Stimulated activated CD4-positive, alpha-beta T cell treated with anti-CD3 and anti-CD28 coated beads, Interleukin-15, amount 100 ng/mL, for 48 hours (primary cell): Measurements from ENCODE around the gene BST2.
A peak's percentile ranks its signal among the peaks of the same experiment; 100 is the strongest.

Source experiments
- DNase-seq, 2 donors: peaks; one replicate each; pipeline ENCODE4 v3.0.0-alpha.2; 2020; ENCODE audit warnings: low read depth in 2 of 2

Gene BST2

DNA sequence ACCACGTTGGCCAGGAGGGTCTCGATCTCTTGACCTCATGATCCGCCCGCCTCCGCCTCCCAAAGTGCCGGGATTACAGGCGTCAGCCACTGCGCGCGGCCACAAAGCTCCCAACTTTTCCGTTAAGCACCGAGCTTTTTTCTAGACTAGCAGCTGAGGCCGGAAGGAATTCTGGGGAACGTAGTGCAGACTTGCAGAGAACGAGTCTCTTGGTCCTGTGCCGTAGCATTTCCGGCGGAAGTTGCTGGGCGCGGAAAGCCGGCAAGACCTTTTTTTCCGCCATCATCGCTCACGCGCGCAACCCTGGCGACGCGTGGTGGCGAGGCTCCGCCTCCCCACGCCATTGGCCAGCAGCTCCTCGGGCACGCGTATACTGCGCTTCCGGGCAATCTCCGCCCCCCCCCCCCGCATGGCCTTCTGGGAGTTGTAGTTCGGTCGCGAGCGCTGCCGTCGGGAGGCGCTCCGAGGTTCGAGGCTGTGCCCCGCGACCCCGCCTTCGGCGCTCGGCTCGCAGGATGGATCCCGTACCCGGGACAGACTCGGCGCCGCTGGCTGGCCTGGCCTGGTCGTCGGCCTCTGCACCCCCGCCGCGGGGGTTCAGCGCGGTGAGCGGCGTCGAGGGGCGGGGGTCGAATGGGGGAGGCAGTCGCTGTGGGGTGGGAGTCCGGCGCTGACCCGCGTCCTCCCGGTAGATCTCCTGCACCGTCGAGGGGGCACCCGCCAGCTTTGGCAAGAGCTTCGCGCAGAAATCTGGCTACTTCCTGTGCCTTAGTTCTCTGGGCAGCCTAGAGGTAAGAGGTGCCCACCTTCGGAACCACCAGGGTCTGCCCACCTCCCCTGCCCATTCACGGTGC, 14.4 kb upstream of the BST2 start, which contains the start of gene MVB12A:
MVB12A (plus strand) TSS at position 427 of the 854 bp plus-strand sequence; CDS start at position 516, 89 bp downstream.
- peak; percentile 91 to 92 for DNase-seq

DNA sequence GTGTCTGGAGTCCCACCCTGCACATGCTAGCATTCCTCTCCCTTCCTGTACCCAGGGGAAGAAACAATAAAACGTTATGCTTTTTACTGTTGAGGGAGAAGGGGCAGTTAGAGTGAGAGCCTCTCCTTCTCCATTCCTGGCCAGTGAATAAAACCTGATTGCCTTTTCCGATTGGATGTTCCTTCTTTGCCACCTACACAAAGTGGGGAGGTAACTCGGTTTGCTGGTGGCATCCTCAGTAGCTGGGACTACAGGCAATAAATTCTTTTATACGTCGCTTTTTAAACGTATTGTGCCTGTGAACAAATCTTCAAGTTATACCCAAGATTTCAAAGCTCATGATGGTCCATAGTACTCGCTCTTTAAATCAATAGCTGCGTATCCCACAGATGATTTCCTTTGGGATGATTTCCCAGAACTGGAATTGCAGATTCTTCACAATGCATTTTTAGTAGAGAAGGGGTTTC, 13.8 kb upstream of the BST2 start:
- no peak for DNase-seq

DNA sequence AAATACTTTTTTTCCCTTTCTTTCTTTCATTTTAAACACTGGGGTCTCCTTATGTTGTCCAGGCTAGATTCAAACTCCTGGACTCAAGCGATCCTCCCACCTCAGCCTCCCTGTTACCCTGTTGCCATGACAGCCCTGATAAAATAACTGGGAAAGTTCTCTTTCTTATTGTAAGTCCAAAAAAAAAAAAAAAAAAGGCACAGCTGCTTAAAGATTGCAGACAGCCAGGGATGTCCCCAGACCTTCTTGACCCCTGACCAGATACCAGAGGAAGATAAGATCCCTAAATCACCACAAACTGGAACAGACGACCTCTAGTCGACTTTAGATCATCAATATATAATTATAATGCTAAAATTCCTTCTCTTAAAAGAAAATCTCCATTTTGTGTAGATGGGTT, 13.3 kb upstream of the BST2 start:
- DNase-seq = no peak

DNA sequence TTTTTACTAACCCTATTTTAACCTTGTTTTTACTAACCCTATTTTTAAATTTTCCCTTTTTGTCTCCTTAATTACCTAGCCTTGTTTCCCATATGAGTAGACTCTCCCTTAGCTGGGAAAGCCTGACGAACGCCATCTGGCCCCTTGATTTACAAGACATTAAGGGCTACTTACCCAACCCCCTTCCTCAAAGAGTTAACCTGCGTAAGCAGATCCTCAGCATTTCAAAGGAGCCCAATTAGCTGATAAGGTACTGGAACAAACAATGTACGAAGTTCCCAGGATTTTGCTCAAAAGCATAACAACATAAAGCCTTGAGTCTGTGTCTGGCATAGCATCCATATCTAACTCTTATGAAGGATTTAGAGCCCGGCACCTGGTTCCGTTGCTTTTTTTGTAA, 9.7 kb upstream of the BST2 start:
- DNase-seq = no peak

DNA sequence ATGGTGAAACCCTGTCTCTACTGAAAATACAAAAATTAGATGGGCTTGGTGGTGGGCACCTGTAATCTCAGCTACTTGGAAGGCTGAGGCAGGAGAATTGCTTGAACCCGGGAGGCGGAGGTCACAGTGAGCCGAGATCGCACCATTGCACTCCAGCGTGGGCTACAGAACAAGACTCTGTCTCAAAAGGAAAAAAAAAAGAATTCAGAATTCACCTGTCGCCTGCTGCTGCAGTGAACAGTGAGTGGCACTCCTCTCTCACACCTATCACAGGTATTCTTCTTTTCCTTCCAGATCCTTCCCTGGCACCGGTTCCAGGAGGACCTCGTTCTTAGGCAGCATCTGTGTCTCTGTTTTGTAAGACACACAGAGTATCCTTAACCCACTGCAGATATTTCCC, 8.7 kb upstream of the BST2 start:
- DNase-seq = no peak

DNA sequence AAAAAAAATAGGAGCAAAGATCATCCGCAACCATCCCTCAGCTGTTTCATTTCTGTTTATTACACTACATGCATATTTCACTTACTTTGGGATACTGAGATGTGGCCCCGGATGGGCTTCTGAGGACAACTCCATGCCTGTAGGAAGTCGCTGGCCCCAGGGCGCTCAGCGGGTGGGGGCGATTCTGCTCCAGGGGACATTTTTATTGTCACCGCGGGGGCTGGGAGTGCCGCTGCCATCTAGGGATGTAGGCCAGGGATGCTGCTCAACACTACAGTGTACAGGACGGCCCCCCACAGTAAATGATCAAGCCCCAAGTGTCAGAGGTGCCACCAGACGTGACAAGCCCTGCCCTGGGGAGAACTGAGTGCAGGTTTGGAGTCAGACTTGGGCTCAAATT, 6.4 kb upstream of the BST2 start:
- no peak for DNase-seq

DNA sequence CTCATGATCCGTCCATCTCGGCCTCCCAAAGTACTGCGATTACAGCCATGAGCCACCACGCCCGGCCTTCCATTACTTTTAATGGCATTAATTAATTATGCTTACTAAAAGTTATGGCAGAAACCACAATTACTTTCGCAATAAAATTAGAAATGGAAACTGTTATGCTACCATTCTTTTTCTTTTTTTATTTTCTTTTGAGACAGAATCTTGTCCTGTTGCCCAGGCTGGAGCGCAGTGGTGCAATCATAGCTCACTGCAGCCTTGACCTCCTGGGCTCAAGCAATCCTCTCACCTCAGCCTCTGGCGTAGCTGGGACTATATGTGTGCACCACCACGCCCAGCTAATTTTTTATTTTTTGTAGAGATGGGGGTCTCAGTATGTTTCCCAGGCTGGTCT, 4.6 kb upstream of the BST2 start:
- no peak for DNase-seq

DNA sequence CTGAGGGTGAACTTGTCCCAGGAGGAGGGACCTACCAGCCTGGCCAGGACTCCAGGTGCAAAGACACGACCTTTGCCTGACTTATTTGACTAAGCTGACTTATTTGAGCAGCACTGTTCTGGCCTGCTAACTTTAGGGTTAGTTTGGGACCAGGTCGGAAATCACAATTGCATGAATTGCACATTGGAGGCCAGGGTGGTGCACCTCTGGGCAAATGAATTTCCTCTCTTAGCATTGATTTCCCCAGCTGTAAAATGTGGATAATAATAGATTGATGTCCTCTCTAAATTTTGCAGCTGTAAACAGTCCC, 1.4 kb upstream of the BST2 start:
- no peak for DNase-seq

DNA sequence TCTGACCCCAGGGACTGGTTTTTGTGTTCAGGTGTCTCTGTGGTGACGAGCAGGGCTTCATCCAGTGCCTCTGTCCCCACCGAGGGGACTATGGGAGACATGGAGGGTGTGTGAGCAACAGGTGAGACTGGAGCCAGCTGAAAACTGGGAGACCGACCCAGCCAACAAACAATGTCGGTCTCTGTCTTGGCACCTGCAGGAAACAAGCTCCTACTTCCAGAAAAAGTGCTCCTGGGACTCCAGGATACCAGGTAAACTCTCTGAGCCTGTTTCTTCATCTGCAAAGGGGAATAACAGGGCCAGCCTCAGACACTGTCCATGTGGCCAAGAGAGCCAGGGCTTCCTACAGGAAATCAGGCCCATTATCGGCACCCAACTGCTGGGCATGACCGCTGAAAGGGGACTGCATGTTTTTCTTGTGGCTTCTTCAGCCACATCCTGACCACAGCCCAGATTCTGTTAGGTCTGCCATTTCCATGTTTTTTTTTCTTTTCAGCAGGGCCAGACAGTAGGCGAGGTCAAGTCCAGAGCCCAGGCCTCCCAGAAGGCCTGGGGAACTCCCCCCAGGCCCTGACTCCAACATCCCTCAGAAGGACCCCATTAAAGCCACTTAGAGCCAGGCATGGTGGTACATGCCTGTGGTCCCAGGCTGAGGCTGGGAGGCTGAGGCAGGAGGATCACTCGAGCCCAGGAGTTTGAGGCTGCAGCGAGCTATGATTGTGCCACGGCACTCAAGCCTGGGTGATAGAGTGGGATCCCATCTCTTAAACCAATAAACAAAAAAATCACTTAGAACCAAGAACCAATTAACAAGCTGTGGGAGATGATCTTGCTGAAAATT, 836 bp upstream of the BST2 start:
- DNase-seq = peak in 1 of 2 donors; percentile 50

DNA sequence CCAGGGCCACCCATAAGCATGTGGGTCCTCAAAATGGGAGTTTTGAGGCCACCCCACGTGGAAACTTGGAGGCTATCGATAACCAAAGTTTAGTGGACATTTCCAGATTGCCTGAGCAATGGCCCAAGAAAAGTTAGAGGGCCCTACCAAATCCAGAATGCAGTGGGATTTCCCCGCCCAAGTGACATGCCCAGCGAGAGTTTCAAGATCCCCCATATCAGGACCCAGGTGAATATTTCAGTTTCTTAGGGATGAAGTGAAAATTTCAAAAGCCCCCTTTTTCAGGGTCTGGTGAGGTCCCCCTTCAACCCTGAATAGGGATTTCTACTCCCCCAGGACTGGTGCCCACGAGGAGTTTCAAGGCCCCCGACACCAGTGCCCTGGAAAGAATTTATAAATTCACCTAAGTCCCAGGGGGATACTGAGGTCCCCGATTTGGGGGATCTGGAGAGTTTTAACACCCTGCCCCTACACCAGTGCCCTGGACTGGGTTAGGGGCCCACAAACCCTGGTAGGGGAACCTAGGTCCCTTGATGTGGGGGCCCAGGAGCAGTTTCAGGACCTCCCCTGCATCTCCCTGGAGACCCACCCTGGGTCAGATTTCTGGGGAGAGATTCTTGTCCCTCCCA, 695 bp downstream of the BST2 start:
- no peak for DNase-seq

DNA sequence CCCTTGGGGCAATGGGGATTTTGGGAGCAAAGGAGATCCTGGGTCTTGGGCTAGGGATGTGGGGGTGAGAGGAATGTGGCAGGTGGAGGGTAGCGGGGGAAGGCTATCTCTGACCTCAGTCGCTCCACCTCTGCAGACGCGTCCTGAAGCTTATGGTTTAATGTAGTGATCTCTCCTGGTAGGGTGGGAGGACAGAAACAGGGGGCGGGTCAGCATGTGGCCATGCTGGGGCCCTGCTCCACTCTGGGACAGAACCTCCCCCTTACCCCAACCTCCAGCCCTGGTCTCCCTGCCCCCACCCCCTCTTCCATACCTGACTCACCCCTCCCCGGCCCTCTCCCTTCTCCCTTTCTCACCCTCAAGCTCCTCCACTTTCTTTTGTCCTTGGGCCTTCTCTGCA, 1.4 kb downstream of the BST2 start:
- no peak for DNase-seq

DNA sequence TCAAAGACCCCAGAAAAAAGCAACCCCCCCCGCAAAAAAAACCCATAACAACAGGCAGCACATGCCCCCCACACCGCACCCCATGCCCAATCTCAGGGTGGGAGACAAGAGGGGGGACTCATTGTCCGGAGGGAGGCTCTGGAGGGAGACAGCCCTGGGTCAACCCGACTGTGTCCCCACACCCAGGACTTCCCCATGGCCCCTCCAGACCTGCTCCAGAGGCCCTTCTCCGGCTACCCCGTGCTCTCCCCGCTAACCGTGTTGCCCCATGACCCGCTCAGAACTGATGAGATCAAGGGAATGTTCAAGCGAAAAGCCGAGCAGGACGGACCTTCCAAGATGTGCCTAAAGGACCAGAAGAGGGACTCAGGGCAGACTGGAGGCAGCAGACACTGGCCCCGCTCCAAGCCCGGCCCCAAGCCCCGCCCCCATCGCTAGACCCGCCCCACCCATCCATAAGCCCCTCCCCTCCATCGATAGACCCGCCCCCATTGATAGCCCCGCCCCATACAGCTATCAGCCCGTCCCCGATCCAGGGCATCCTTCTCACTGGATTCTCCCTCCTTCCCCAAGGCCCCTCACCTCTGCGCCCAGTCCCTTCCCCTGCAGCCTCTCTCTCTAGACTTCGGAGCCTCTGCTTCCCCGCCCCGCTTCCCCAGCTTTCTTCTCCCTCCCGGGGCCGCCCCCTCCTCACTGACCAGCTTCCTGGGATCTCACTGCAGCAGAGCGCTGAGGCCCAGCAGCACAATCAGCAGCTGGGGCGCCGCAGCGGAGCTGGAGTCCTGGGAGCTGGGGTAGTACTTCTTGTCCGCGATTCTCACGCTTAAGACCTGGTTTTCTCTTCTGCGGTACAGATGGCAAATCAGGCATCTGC, 2.2 kb downstream of the BST2 start:
- no peak for DNase-seq

DNA sequence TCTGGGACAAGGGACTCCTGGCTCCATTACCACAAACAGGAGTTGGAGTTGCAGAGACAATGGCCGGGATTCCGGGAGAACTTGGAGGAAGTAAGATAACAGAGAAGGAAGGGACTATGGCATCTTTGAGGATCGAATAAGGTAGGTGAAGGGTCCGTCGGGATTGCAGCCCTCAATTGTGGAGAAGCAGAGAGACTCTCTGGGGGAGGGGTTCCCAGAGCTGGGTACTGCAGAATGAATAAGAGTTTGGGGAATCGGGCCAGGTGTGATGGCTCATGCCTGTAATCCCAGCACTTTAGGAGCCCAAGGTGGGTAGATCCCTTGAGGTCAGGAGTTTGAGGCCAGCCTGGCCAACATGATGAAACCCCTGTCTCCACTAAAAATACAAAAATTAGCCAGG, 3.8 kb downstream of the BST2 start:
- no peak for DNase-seq

DNA sequence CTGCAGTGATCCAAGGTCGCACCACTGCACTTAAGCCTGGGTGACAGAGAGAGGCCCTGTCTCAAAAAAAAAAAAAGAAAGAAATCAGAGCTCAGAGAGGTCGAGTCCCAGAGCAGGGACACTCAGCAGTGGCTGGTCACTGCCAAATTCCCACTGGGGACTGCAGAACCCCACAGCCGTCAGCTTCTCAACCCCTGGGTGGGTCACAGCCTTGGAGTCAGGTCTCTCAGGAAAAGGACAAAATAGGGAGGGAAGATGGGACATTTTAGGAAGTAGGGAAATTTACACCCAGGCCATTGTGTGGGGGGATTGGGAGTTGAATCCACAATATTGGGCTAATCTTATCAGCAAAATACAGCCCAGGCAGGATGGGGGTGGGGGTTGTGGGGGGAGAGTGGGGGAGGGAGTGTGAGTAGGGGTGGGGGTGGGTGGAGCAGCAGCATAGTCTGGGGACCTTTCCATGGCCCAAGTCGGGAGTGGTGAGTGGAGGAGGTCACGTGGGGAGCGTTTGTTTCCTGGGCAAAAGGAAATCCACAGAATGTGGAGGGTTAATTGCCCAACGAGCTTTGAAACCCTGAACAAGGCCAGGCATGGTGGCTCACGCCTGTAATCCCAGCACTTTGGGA, 6.4 kb downstream of the BST2 start:
- DNase-seq = no peak

DNA sequence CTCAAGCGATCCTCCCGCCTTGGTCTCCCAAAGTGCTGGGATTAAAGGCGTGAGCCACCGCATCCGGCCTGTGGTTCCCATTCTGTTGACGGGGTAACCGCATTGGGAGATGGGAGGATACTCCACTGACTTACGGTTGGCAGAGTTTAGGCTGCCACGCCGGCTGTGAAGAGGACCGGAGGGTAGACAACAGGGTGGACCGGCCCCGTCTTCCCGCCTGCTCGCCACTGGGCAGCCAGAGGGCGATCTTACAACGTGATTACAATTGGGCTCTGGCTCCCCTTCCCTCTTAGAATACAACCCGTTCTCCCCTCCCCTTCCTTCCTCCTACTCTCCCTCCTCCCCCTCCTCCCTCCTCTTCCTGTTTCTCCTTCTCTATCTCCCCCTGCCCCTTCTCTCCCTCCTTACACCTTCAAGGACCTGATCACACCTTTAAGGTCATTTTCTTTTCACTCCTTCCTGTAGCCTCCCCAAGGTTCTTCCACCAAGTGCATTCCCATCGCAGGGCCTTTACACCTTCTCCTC, 10.5 kb downstream of the BST2 start:
- DNase-seq = peak; percentile 55 to 59

DNA sequence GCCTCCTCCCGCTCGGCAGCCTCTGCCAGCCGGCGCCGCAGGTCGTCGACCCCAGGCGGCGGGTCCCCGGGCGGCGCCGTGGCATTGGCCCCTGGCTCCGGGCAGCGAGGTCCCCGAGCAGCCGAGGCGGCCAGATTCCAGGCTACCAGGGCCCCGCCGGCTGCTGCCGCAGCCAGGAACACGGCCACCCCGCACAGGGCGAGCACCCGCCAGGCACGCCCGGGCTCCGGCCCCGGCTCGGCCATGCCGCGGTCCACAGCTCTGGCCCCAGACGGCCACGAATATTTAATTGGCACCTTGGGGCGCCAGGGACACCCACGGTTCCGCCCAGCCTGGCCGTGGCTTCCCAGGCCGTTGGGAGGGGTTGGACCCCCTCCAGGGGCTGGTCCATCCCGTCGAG, 11.5 kb downstream of the BST2 start, which contains the start of gene CCDC194:
CCDC194 (minus strand) TSS at position 283 of the 400 bp plus-strand sequence; CDS start at position 245, 38 bp downstream.
- DNase-seq = no peak

DNA sequence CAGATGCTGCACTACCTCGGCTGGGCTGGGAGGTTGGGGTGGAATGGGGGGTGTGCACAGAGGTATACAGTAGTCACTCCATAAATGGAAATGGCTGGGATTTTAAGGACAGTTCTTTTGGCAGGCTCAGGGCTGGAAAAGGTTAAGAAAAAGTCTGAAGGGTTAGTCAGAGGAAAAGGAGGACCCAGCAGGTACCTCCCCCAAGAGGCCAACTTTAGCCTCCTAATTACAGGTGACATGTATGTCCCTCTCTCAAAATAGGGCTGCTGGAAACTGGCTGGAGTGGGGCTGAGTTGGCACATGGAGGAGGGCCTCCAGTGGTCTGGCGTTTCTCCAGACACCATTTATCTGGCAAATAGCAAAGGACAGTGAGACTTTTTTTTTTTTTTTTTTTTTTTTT, 12.4 kb downstream of the BST2 start:
- no peak for DNase-seq

DNA sequence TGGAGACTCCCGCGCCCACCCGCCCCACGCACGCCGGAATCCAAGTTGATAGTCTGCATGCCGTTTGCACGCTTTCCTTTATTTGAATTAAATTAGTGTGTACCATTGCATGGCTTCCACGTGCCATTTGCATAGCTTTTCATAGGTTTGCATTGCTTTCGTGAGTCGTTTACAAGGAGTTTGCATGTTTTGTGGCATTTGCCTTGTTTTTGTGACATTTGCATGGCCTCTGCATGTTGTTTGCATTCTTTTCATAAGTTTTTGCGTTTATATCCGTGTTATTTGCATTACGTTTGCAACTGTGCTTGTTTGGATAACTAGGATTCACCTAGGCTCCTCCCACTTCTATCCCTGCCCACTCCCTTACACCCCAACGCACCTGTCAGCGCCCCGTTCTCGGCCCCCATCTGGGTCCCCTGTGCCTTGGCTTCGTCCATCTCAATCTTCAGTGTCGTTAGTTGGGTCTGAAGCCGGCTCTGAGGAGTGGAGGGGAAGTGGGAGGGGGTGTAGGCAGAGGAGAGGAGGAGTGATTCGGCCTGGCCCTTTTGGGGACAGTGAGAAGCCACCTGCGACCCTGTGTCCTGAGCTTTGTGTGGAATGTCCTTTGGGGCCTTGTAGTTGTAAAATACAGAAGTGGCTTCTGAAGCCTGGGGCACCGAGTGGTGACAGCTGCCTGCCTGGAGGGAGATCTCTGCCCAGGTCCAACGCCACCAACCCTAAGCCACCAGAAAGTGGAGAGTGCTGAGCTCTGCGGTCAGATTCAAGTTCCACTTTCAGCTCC, 13.9 kb downstream of the BST2 start:
- DNase-seq = no peak

DNA sequence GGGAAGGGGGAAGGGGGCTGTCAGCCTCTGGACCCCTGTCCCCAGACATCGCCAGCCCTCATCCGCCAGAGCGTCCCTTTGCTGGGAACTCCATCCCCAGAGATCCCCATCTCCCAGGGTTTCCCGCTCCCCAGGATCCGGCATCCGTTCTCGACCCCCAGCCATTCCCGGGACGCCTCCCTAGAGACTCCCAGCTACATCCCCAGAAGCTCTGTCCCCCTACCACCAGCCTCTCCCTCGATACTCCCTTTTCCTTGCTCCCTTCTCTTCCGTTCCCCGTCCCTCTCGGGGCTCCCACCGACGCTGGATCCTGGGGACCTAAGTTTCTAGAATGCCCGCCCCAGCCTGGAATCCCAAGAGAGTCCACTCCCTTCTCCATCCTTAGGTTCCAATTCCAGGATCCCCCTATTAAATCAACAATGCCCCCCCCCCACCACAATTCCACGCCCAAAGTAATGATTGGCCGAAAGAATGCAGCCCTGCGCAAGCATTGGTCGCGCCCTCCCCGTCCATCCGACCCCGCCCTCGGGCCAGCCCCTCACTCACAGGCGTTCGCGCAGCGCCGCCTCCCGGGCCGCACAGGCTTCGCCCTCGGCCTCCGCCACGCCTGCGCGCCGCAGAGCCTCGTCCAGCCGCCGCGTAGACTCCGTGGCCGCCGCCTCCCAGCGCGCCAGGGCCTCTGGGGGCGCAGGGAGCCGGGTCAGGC, 14.6 kb downstream of the BST2 start:
- DNase-seq = peak; percentile 80 to 90
